ENCODE data around the gene RASGRF1. TPM values are rescaled to one million over a fixed set of nuclear protein-coding genes. Genes with fewer than 3 reads are reported as not detected.
A peak's percentile ranks its signal among the peaks of the same experiment; 100 is the strongest.

Gene RASGRF1
- total and polyA plus RNA-seq, 7 donors = 0.03 to 0.05 TPM; not detected in 5

- no peak overlapping the region for H3K27ac ChIP-seq
- peaks cover 0 to 88% (median 28%) of the 10 kb centered on the region in 3 donors for H3K27me3 ChIP-seq (ENCODE audit: insufficient read depth in 3 of 3, low read length in 2 of 3)
Measured at GRCh38 chr15:79089331-79089889, 1.2 kb downstream of the RASGRF1 start.

GRCh38 chr15:79088426-79089205 lies 2.0 kb downstream of the RASGRF1 start:
- Histone ChIP-seq H3K27ac (no peak overlapping the region), H3K9me3 (no peaks in the 10 kb centered on the region), H3K36me3 (ENCODE audit: insufficient read depth in 1 of 2, low read depth in 1 of 2) (no peaks in the 10 kb centered on the region), H3K4me3 (no peak overlapping the region), H3K27me3 (ENCODE audit: insufficient read depth in 3 of 3, low read length in 2 of 3) (peaks cover 0 to 88% (median 28%) of the 10 kb centered on the region in 3 donors), H3K4me1 (no peaks in the 10 kb centered on the region)
- intact Hi-C loops (cut with DNase I) = no loop called here
- no peak for TF ChIP-seq CTCF (IDR thresholded peaks at IDR 0.05)
- ATAC-seq = no peak
- DNase-seq = no peak
- WGBS, 3 donors = 55 to 64% (median 57%) methylated on average over 7 of the region's 7 CpGs

More at GRCh38 chr15:79089331-79089889, 1.2 kb downstream of the RASGRF1 start:
- DNase-seq (no peak), ATAC-seq (no peak)
- H3K4me1 ChIP-seq = no peaks in the 10 kb centered on the region
- peak overlapping the region; percentile 49 for H3K4me3 ChIP-seq
- intact Hi-C loops (cut with DNase I) = no loop called here
- H3K36me3 ChIP-seq (ENCODE audit: insufficient read depth in 1 of 2, low read depth in 1 of 2) = no peaks in the 10 kb centered on the region
- WGBS, 3 donors = 1 to 2% (median 2%) methylated on average over 42 to 47 of the region's 47 CpGs
- no peak for TF ChIP-seq CTCF (IDR thresholded peaks at IDR 0.05)
- no peaks in the 10 kb centered on the region for H3K9me3 ChIP-seq

GRCh38 chr15:79086814-79087213 lies 3.8 kb downstream of the RASGRF1 start:
- Histone ChIP-seq H3K27me3 (ENCODE audit: insufficient read depth in 3 of 3, low read length in 2 of 3) (peaks cover 0 to 86% (median 22%) of the 10 kb centered on the region in 3 donors), H3K9me3 (no peaks in the 10 kb centered on the region), H3K4me3 (no peak overlapping the region), H3K4me1 (no peaks in the 10 kb centered on the region), H3K27ac (no peak overlapping the region), H3K36me3 (ENCODE audit: insufficient read depth in 1 of 2, low read depth in 1 of 2) (no peaks in the 10 kb centered on the region)
- intact Hi-C loops (cut with DNase I) = no loop called here
- no peak for TF ChIP-seq CTCF (IDR thresholded peaks at IDR 0.05)
- DNase-seq (no peak), ATAC-seq (no peak)
- WGBS, 3 donors = 66 to 92% (median 71%) methylated on average over 4 of the region's 4 CpGs

GRCh38 chr15:79084308-79084968 lies 6.1 kb downstream of the RASGRF1 start:
- no peaks in the 10 kb centered on the region for H3K4me1 ChIP-seq
- no peaks in the 10 kb centered on the region for H3K36me3 ChIP-seq (ENCODE audit: insufficient read depth in 1 of 2, low read depth in 1 of 2)
- no peak overlapping the region for H3K4me3 ChIP-seq
- peaks cover 0 to 64% (median 4%) of the 10 kb centered on the region in 3 donors for H3K27me3 ChIP-seq (ENCODE audit: insufficient read depth in 3 of 3, low read length in 2 of 3)
- TF ChIP-seq CTCF (IDR thresholded peaks at IDR 0.05) = no peak
- intact Hi-C loops (cut with DNase I) = no loop called here
- ATAC-seq (no peak), DNase-seq (no peak)
- WGBS, 3 donors = 30 to 36% (median 35%) methylated on average over 14 of the region's 14 CpGs
- no peaks in the 10 kb centered on the region for H3K9me3 ChIP-seq
- H3K27ac ChIP-seq = no peak overlapping the region
